Measurements from ENCODE around the gene GP1BB.

The GP1BB gene

DNA sequence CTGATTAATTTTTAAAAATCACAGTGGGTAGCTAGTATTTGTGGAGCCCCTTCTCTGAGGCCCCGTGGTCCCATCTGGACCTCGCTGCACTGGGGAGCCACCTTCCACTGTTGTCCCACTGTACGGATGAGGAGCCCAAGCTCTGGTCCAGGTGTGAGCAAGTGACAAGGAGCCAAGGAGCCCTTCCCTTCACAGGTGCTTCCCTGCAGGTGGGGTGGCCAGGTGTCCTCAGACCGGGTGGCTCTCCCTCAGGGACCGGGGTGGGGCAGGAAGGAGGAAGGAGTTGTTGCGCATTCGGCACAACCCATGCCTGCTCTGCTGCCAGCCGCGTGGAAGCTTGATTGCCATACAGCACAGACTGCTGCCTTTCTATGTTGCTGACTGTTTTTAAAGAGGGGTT, 19.5 kb upstream of the GP1BB start:
- TF ChIP-seq, protein P1, sequence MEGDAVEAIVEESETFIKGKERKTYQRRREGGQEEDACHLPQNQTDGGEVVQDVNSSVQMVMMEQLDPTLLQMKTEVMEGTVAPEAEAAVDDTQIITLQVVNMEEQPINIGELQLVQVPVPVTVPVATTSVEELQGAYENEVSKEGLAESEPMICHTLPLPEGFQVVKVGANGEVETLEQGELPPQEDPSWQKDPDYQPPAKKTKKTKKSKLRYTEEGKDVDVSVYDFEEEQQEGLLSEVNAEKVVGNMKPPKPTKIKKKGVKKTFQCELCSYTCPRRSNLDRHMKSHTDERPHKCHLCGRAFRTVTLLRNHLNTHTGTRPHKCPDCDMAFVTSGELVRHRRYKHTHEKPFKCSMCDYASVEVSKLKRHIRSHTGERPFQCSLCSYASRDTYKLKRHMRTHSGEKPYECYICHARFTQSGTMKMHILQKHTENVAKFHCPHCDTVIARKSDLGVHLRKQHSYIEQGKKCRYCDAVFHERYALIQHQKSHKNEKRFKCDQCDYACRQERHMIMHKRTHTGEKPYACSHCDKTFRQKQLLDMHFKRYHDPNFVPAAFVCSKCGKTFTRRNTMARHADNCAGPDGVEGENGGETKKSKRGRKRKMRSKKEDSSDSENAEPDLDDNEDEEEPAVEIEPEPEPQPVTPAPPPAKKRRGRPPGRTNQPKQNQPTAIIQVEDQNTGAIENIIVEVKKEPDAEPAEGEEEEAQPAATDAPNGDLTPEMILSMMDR (IDR thresholded peaks at IDR 0.05; ENCODE audit: low read depth, low read length) = no peak
- DNase-seq (ENCODE audit: low read depth in 2 of 2) = no peak
- H3K4me3 ChIP-seq (replicated peaks in 1 of 2; ENCODE audit: low read depth in 2 of 2, low read length in 2 of 2) = no peak overlapping the region

DNA sequence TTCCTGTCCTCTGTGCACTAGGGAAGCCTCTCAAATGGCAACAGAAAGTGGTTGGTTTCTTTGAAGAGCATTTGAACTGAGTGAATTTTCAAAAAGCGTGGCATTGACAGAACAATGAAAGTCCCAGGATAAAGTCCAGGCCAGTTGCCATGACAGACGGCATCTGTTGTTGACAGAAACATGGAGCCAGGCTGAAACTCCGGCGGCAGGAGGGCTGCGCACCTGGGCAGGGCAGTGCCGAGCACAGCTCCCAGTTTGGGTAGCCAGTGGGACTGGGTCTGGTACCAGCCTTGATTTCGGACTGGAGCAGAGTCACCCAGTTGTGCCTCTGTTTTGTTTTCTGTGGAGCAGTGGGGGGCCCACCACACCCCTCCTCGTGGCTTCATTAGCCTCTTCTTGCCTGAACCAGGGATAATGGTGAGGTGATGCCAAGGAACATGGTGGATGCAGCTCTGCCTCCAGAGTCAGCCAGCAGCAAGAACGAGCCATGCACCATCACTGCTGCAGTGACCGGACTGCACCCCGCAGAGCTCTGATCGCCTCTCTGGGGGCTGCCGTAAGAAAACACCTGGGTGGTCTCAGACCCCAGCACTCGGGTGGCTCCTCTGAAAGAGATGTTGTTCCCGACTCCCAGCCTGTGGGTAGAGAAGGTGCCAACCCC, 18.9 kb upstream of the GP1BB start:
- no peak overlapping the region for H3K4me3 ChIP-seq (replicated peaks in 1 of 2; ENCODE audit: low read depth in 2 of 2, low read length in 2 of 2)
- TF ChIP-seq, protein P1 (IDR thresholded peaks at IDR 0.05; ENCODE audit: low read depth, low read length) = no peak
- no peak for DNase-seq (ENCODE audit: low read depth in 2 of 2)

DNA sequence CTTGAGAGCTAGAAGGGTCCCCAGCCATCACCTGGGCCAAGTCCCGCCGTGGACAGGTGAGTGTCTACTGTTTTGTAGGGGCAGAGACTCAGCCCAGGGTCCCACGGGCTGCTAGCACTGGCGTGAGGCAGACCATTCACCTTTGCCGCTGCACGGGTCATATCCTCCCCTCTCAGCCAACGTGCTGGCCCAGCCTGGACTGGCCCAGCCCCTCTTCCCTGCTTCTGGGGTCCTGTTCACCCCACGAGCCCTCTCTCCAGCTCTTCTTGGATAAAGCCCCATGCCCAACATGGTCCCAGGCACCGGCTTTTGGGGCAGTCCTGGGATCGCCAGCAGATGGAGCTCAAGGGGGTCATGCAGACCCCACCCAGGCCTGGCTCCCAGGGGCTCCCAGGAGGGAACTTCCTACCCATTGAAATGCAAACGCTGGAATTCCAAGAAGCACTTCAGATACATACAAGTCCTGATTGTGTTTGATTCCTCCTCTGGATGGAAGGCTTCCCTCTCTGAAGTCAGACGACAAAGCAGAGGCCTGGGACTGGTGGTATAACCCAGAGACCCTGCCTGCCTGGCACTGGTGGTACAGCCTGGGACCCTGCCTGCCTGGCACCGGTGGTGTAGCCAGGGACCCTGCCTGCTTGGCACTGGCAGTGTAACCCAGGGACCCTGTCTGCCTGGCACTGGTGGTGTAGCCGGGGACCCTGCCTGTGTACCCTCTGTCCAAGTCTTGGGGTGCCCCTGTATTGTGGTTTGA, 18.0 kb upstream of the GP1BB start:
- TF ChIP-seq, protein P1 (IDR thresholded peaks at IDR 0.05; ENCODE audit: low read depth, low read length) = no peak
- no peak for DNase-seq (ENCODE audit: low read depth in 2 of 2)
- H3K4me3 ChIP-seq (replicated peaks in 1 of 2; ENCODE audit: low read depth in 2 of 2, low read length in 2 of 2) = no peak overlapping the region

DNA sequence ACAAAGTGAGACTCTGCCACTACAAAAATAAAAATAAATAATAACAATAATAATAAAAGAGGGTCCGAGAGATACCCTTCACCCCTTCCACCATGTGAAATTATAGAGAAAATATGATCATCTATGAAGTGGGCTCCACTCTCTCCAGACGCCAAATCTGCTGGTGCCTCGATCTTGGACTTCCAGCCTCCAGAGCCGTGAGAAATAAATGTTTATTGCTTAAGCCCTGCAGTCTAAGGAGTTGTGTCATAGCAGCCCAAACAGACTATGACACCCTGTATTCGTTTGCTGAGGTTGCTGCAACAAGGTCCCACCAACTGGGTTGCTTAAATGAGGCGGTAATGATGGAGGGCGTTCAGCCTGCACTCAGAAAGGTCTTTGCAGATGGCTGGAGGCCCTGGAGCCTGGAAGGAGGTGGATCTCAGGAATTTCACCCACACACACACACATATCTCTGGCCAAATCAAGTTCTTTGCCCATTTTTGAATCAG, 16.6 kb upstream of the GP1BB start:
- TF ChIP-seq, protein P1 (IDR thresholded peaks at IDR 0.05; ENCODE audit: low read depth, low read length) = no peak
- no peak overlapping the region for H3K4me3 ChIP-seq (replicated peaks in 1 of 2; ENCODE audit: low read depth in 2 of 2, low read length in 2 of 2)
- no peak for DNase-seq (ENCODE audit: low read depth in 2 of 2)

DNA sequence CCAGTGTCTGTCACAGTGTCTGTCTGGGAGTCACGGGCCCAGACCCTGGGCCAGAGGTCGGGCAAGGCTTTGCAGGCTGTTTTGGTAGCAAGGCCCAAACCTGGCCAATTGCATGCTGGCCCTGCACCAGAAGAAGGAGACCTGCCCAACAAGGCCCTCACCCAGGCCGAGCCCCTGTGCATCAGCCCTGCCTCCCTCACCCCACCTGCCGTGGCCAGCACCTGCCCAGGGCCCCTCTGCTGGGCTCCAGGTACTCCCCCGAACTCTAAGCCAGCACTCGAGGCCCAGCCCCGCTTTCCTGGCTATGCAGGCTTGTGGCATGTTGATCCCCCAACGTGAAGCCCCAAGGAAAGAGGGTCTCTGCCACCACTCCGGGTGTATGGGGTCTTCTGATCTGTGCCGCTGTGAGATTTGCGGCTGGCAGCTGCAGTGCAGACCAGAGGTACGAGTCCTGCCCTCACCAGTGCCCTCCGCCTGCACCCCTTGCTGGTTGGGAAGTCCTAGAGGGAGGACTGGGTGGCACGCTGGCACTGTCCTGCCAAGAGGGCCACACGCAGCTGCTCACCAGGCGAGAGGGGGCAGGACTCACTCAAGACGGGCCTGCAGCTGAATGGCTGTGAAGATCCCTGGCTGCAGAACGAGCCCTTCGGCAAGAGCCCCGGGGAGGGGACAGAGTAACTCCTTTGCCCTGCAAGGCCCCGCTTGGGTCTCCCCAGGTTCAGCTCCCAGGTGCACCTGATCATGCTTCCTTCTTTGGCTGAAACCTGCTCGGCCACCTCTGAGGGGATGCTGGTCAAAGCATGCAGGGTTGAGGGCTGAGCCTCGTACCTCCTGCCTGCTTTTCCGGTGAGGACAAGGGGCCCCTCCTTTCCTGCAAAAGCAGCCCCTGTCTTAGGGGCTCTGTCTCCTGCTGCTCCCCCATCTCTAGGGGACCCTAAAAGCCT, 15.7 kb upstream of the GP1BB start:
- no peak overlapping the region for H3K4me3 ChIP-seq (replicated peaks in 1 of 2; ENCODE audit: low read depth in 2 of 2, low read length in 2 of 2)
- TF ChIP-seq, protein P1 (IDR thresholded peaks at IDR 0.05; ENCODE audit: low read depth, low read length) = no peak
- DNase-seq (ENCODE audit: low read depth in 2 of 2) = no peak

DNA sequence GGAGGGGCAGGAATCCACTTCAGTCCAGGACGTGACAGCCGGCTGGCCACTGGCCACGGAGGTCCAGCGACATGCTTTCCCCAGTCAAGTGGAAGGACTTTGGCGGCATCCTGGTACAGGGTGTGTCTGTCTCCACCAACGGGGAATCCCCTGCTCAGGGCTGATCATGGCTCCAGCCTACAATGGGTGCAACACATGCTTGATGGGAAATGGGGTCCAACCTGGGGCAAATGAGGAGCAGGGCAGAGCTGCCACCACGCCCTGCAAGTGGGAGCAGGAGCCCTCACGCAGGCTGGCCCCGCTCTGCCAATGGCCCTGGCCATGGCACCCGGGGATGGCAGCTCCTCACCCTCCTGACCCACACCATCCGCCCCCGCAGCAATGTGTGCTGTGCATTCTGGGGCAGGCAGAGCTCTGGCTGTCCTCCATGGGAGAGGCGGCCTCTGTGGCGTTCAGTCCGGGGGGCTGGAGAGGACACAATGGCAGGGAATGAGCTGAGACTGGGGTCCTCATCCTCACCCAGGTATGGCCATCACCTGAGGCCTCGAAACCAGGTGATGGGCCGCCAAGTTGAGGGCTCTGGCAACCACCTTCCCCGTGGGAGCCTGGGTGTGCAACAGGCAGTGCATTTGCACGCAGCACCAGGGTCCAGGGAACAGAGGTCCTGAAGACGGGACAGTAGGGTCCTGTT, 14.9 kb upstream of the GP1BB start:
- TF ChIP-seq, protein P1 (IDR thresholded peaks at IDR 0.05; ENCODE audit: low read depth, low read length) = no peak
- H3K4me3 ChIP-seq (replicated peaks in 1 of 2; ENCODE audit: low read depth in 2 of 2, low read length in 2 of 2) = no peak overlapping the region
- DNase-seq (ENCODE audit: low read depth in 2 of 2) = no peak
